ENCODE measurements around the gene GMPR.

Gene GMPR

DNA sequence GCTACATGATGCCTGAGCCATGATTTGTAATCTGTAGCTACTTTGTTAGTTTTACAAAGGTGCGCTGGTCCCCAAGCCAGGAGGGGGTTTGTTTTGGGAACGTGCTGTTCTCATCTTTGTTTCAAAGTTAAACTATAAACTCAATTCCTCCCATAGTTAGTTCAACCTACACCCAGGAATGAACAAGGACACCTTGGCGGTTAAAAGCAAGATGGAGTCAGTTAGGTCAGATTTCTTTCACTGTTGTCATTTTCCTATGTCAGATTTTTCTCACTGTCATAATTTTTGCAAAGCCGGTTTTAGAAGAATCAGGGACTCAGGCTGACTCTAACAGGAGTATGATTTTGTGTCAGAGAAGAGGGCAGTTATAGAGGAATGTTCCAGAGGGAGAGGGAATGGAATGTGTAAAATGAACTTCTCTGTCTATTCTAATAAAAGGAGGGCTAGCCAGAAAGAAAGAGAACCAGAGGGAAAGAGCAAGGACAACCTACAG lies 2.3 kb upstream of the GMPR start:
- no peak overlapping the region for H3K4me3 ChIP-seq (ENCODE audit: low read depth, low read length)
- TF ChIP-seq, protein P1, sequence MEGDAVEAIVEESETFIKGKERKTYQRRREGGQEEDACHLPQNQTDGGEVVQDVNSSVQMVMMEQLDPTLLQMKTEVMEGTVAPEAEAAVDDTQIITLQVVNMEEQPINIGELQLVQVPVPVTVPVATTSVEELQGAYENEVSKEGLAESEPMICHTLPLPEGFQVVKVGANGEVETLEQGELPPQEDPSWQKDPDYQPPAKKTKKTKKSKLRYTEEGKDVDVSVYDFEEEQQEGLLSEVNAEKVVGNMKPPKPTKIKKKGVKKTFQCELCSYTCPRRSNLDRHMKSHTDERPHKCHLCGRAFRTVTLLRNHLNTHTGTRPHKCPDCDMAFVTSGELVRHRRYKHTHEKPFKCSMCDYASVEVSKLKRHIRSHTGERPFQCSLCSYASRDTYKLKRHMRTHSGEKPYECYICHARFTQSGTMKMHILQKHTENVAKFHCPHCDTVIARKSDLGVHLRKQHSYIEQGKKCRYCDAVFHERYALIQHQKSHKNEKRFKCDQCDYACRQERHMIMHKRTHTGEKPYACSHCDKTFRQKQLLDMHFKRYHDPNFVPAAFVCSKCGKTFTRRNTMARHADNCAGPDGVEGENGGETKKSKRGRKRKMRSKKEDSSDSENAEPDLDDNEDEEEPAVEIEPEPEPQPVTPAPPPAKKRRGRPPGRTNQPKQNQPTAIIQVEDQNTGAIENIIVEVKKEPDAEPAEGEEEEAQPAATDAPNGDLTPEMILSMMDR (IDR thresholded peaks at IDR 0.05; ENCODE audit: borderline replicate concordance, insufficient read depth, low read depth, low read length) = no peak

DNA sequence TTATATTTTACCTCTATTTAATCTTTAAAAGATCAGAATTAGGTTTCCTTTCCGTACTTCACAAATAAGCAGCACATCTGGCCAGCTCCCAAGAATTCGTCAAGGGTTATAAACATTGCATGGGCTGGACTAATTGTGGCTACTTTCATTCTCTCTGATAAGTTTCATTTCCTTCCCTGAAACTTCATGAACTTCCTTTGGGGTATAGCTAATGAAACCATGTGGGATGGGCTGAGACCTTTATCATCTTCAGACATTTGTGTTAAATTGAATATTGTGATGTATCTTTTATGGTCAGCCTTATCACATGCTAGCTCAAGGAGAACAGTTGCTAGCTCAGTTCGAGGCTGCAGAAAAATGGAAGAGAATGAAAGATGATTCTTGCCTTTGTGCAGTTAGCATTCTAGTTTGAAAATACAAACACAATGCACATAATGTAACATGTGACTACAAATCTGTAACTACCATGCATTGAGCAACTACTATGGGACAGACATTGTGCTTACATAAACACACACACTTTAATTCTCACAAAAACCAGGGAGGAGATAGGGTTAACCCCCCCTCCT lies 1.7 kb upstream of the GMPR start:
- TF ChIP-seq, protein P1 (IDR thresholded peaks at IDR 0.05; ENCODE audit: borderline replicate concordance, insufficient read depth, low read depth, low read length) = no peak
- no peak overlapping the region for H3K4me3 ChIP-seq (ENCODE audit: low read depth, low read length)

DNA sequence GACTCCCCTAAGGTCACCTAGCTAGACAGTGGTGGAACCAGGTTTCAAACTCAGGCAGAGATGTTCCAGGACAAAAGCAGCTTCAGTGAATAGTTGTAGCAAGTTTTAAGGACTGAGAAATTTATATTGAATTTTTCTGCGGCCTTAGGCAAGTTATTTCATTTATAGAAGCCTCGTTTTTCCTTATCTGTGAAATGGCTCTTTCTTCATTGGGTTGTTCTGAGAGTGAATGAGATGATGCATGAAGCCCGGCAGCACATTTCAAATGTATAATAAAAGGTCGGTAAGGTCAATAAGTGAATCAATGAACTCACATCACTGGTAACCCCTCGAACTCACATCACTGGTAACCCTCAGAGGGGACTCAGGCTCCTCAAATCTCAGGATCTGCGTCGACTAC lies 1.1 kb upstream of the GMPR start:
- no peak overlapping the region for H3K4me3 ChIP-seq (ENCODE audit: low read depth, low read length)
- TF ChIP-seq, protein P1 (IDR thresholded peaks at IDR 0.05; ENCODE audit: borderline replicate concordance, insufficient read depth, low read depth, low read length) = no peak

DNA sequence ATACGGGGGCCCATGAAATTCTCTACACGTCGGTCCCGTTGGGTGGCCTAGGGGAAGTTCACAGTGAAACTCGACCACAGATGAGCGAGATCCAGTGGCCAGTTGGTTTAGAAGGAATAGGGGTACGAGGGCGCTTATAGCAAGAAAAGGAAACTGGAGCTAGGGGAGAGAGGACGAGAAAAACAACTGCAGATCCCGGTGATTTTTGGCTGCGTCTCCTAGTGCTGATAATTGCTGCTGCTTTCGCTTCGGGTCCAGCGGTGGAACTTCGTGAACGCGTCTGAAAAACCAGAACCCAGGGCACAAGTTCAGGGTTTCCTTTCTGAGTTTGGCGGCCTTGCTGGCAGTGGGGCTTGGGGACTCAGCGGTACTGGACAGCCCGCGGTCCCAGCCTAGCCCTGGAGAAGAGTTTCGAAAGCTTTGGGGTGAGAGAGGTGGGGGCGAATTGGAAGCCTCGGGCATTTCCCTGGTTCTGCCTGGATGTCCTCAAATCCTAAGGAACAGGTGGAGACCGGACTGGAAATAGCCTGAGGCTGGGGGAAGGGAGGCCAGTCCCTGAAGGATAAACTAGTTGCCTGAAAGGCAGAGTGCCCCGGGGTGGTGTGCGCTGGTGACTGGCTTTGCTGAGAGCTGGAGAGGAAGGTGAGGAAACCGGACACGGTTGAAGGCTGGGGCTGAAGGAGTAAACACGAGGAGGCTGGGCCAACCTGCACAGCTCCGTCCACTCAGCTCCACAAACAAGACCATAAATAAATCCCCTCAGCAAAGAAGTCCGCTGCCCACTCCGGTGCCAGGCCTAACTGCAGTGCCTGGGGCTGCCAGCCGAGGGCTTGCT lies 793 bp downstream of the GMPR start:
- TF ChIP-seq, protein P1 (IDR thresholded peaks at IDR 0.05; ENCODE audit: borderline replicate concordance, insufficient read depth, low read depth, low read length) = no peak
- H3K4me3 ChIP-seq (ENCODE audit: low read depth, low read length) = peak overlapping the region; percentile 55

DNA sequence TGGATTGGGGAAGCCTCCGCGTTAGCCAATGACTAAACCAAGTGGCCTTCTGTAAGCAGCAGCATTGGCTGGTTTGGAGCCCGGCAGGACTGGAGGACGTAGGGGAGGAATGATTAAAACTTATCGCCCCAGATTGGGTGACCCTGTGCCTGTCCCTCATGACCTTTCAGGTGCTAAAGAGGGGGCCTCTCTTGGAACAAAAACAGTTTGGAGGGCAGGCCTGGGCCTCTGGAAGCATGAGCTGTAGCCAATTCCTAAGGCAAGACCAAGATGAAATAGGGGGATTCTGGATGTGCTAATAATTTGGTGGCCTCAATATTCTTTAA lies 1.4 kb downstream of the GMPR start:
- TF ChIP-seq, protein P1 (IDR thresholded peaks at IDR 0.05; ENCODE audit: borderline replicate concordance, insufficient read depth, low read depth, low read length) = no peak

DNA sequence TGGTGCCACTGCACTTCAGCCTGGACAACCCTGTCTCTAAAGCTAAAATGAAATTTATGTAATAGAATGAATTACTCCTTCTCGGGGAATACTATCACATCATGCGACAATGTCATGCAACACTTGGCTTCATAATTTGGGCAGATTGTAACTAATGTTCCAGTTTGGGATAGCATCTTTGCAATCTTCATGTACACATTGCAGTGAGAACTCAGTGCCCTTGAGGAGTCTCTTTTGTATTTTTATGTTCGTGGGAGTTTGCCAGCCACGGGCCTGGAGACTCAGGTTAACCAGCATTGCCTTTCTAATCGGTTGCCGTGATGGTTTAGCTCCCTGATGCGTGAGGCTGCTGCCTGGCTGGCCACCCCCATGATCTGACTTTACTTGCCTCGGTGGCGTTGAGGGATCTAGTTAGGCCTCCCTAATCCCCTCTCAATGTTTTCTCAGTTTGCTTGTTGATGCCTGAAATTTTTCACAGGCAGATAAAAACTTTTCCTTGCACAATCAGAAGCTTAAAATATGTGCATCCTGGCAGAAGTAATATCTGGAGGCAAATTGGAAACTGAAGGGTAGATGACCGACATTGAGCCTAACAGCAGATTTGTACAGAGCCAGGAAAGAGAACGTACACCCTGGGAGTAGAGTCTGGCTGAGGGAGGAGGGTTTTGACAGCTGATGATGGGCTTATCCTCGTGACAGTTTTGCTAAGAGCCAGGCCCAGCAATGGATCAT lies 2.4 kb downstream of the GMPR start:
- TF ChIP-seq, protein P1 (IDR thresholded peaks at IDR 0.05; ENCODE audit: borderline replicate concordance, insufficient read depth, low read depth, low read length) = no peak
- no peak overlapping the region for H3K4me3 ChIP-seq (ENCODE audit: low read depth, low read length)

More for the DNA sequence above, 1.4 kb downstream of the GMPR start:
- no peak overlapping the region for H3K4me3 ChIP-seq (ENCODE audit: low read depth, low read length)

Measured in GM12875 (cell line).